DND-41 (cell line): ENCODE measurements around the gene PUDP.

Experiments
- ATAC-seq: fragments of 200-7000 bp; cut with Tn5 transposase; 3 replicates; pipeline ENCODE4 v1.9.1; 2021; ENCODE audit warnings: low read depth; ENCODE audit not compliant: insufficient read depth
- DNase-seq: peaks from one replicate; pipeline ENCODE4 v3.0.0-alpha.2; 2020
- H2AFZ ChIP-seq: 2 replicates; pipeline ENCODE4 v1.6.0; 2012; ENCODE audit warnings: low read depth, low read length
- H3K27ac ChIP-seq: 2 replicates; pipeline ENCODE4 v1.5.1; 2012; ENCODE audit warnings: low read length, inconsistent platforms
- H3K27me3 ChIP-seq: fragments of 200-600 bp; sonication (generic); 2 replicates; pipeline ENCODE4 v1.6.0; 2012; ENCODE audit warnings: low read length, mild to moderate bottlenecking, inconsistent platforms; ENCODE audit not compliant: insufficient read depth, poor library complexity
- H3K36me3 ChIP-seq: 2 replicates; pipeline ENCODE4 v1.5.1; 2012; ENCODE audit warnings: low read length, inconsistent platforms; ENCODE audit not compliant: insufficient read depth
- H3K4me1 ChIP-seq: 2 replicates; pipeline ENCODE4 v1.5.1; 2012; ENCODE audit warnings: mild to moderate bottlenecking, low read length; ENCODE audit not compliant: insufficient read depth
- H3K4me2 ChIP-seq: 2 replicates; pipeline ENCODE4 v1.6.0; 2012; ENCODE audit warnings: mild to moderate bottlenecking, moderate library complexity, low read length, inconsistent platforms; ENCODE audit not compliant: insufficient read depth
- H3K4me3 ChIP-seq, 2 experiments: fragments of 200-600 bp in 1 of 2; shearing (Covaris generic) in 1 of 2; 2 replicates each; pipeline ENCODE4 v1.5.1; 2012 to 2016; ENCODE audit warnings: inconsistent platforms in 2 of 2, low read length in 2 of 2, mild to moderate bottlenecking in 2 of 2, low read depth in 1 of 2, moderate library complexity in 1 of 2
- H3K79me2 ChIP-seq: 2 replicates; pipeline ENCODE4 v1.6.0; 2012; ENCODE audit warnings: low read length, inconsistent platforms; ENCODE audit not compliant: insufficient read depth
- H3K9ac ChIP-seq: 2 replicates; pipeline ENCODE4 v1.6.0; 2012; ENCODE audit warnings: low read depth, mild to moderate bottlenecking, inconsistent platforms, low read length, moderate library complexity
- H3K9me3 ChIP-seq: 2 replicates; pipeline ENCODE4 v1.5.1; 2012; ENCODE audit warnings: low read length, moderate library complexity, mild to moderate bottlenecking, inconsistent platforms; ENCODE audit not compliant: insufficient read depth, severe bottlenecking
- H4K20me1 ChIP-seq: 2 replicates; pipeline ENCODE4 v1.6.0; 2012; ENCODE audit warnings: low read length; ENCODE audit not compliant: insufficient read depth
- EZH2 ChIP-seq: IDR thresholded peaks from 3 replicates; pipeline ENCODE4 v1.6.1; 2012; ENCODE audit warnings: borderline replicate concordance, low read depth, mild to moderate bottlenecking, moderate library complexity, low read length, inconsistent platforms; ENCODE audit not compliant: severe bottlenecking
- TF ChIP-seq, protein P1 (sequence below): IDR thresholded peaks from 2 replicates; pipeline ENCODE4 v1.5.1; 2012; ENCODE audit warnings: borderline replicate concordance, low read length, moderate library complexity, mild to moderate bottlenecking; ENCODE audit not compliant: poor library complexity, severe bottlenecking; ENCODE audit errors: extremely low read depth

The PUDP gene

GRCh38 chrX:7163146-7163677 lies 15.3 kb upstream of the PUDP start:
- Histone ChIP-seq H2AFZ (no peak overlapping the region), H3K36me3 (peaks cover 12% of the 10 kb centered on the region), H3K9me3 (no peaks in the 10 kb centered on the region), H3K79me2 (peaks cover 2% of the 10 kb centered on the region; the same call in 1 of the 2 replicates), H4K20me1 (no peaks in the 10 kb centered on the region), H3K4me1 (peaks cover 23% of the 10 kb centered on the region), H3K9ac (no peak overlapping the region), H3K27ac (no peak overlapping the region), H3K4me2 (no peak overlapping the region), H3K27me3 (no peaks in the 10 kb centered on the region), H3K4me3 (no peak overlapping the region)
- DNase-seq = no peak
- TF ChIP-seq EZH2 = no peak
- no peak for ATAC-seq

DNA sequence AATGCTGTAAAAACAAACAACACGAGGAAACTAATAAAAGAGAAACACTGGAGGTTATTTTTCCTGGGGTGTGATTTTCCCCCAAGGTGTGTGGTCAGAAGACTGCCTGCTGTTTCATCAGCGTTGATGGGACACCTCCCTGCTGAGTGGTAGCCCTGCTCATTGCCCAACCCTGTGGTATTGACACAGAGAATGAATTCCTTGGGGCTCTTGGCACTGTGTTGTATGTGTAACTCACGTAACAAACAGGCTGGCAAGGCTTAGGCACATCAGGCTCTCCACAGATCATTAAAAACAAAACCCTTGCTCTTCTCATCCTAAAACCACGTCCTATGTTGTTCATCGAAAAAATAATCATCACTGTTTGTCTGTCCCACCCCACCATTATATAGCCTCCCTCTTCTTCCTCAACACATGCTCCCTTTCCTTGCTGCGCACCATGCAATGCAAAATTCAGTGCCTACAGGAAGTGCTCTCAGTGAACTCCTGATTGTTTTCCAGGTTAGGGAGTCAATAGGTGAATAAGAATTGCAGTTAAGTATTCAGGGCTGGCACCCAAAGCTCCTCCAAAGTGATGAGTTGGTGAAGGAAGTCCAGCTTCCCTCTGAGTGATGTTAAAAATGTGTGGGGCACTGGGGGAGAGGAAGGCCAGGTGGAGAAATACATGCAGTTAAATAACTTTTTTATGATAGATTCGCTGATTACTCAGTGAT lies 11.4 kb upstream of the PUDP start:
- DNase-seq (no peak), ATAC-seq (peak; percentile 53; the same call in 2 of the 3 replicates)
- no peak for TF ChIP-seq EZH2
- TF ChIP-seq, protein P1, sequence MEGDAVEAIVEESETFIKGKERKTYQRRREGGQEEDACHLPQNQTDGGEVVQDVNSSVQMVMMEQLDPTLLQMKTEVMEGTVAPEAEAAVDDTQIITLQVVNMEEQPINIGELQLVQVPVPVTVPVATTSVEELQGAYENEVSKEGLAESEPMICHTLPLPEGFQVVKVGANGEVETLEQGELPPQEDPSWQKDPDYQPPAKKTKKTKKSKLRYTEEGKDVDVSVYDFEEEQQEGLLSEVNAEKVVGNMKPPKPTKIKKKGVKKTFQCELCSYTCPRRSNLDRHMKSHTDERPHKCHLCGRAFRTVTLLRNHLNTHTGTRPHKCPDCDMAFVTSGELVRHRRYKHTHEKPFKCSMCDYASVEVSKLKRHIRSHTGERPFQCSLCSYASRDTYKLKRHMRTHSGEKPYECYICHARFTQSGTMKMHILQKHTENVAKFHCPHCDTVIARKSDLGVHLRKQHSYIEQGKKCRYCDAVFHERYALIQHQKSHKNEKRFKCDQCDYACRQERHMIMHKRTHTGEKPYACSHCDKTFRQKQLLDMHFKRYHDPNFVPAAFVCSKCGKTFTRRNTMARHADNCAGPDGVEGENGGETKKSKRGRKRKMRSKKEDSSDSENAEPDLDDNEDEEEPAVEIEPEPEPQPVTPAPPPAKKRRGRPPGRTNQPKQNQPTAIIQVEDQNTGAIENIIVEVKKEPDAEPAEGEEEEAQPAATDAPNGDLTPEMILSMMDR = no peak
- Histone ChIP-seq H3K4me3 (no peak overlapping the region), H3K9me3 (no peaks in the 10 kb centered on the region), H3K9ac (no peak overlapping the region), H3K27ac (peak overlapping the region; percentile 44), H3K36me3 (0 out of 2 replicates have a peak, but pooled peaks cover 5% of the 10 kb centered on the region), H4K20me1 (no peaks in the 10 kb centered on the region), H3K4me1 (peaks cover 20% of the 10 kb centered on the region), H3K79me2 (peaks cover 12% of the 10 kb centered on the region; the same call in 1 of the 2 replicates), H2AFZ (no peak overlapping the region), H3K4me2 (no peak overlapping the region), H3K27me3 (no peaks in the 10 kb centered on the region)

DNA sequence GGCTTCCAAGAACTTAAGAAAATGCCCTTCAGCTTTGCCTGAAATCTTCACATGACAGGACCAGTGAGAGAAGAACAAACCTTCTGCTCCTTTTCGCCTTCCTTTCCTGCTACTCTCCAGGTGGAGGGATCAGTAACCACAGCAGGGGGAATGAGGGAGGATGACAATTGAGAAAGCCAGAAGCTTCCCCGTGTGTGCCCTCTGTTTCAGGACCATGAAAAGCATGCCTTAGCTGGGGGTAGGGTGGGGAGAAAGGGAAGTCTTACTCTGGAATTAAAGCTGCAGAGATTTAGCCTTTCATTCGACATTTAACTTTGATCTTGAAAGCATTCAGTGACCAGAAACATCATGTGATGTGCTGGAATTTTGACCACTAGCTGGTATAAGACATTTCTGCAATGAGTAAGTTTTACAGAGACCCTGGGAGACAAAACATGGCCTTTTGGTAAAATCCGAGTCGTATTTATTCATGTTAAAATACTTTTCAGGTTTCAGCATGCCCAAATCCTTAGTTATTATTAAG lies 10.6 kb upstream of the PUDP start:
- TF ChIP-seq, protein P1 = no peak
- no peak for TF ChIP-seq EZH2
- H3K4me3 ChIP-seq = no peak overlapping the region
- no peak overlapping the region for H2AFZ ChIP-seq
- no peak overlapping the region for H3K4me2 ChIP-seq
- no peak overlapping the region for H3K9ac ChIP-seq
- H3K27ac ChIP-seq = peak overlapping the region; percentile 36; the same call in 1 of the 2 replicates
- ATAC-seq (no peak), DNase-seq (no peak)
- 0 out of 2 replicates have a peak, but pooled peaks cover 8% of the 10 kb centered on the region for H3K36me3 ChIP-seq
- H4K20me1 ChIP-seq = no peaks in the 10 kb centered on the region
- H3K4me1 ChIP-seq = peaks cover 28% of the 10 kb centered on the region
- H3K27me3 ChIP-seq = no peaks in the 10 kb centered on the region
- peaks cover 13% of the 10 kb centered on the region; the same call in 1 of the 2 replicates for H3K79me2 ChIP-seq
- no peaks in the 10 kb centered on the region for H3K9me3 ChIP-seq

DNA sequence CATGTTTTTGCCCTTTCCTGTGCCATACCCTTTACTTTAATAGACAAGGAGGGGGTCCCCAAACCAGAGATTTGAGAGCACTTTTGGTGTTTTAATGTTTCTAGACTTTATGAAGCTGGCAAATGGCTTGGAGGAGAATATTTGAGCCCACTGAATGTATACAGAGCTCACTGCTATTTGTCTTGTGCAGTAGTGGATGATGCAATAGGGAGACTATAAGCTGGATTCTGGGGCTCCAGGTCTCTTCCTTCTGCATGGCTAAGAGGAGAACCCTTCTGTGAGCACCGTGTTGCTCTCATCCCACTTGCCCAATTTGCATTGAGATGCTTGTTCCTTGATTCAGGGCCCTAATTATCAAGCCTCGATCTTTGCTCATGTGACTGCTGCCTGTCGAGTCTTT lies 8.9 kb upstream of the PUDP start:
- Histone ChIP-seq H3K36me3 (0 out of 2 replicates have a peak, but pooled peaks cover 4% of the 10 kb centered on the region), H3K9me3 (no peaks in the 10 kb centered on the region), H3K27me3 (no peaks in the 10 kb centered on the region), H3K4me3 (no peak overlapping the region), H4K20me1 (no peaks in the 10 kb centered on the region), H2AFZ (no peak overlapping the region), H3K27ac (no peak overlapping the region), H3K9ac (no peak overlapping the region), H3K79me2 (peaks cover 24% of the 10 kb centered on the region), H3K4me1 (peaks cover 42% of the 10 kb centered on the region), H3K4me2 (no peak overlapping the region)
- ATAC-seq (no peak), DNase-seq (no peak)
- TF ChIP-seq EZH2 = no peak
- TF ChIP-seq, protein P1 = no peak
